Neural progenitor cell (in vitro differentiated cells): Measurements from ENCODE around the gene GIGYF2.

Experiments
- EZH2 ChIP-seq: fragments of 200-600 bp; sonication (generic); IDR thresholded peaks from 2 replicates; pipeline ENCODE4 v1.6.1; 2017; ENCODE audit warnings: antibody characterized with exemption, mild to moderate bottlenecking, moderate library complexity
- EZH2phosphoT487 ChIP-seq: fragments of 200-600 bp; sonication (generic); IDR thresholded peaks from 2 replicates; pipeline ENCODE4 v1.6.1; 2017; ENCODE audit warnings: antibody characterized with exemption
- TF ChIP-seq, protein P1 (sequence below): fragments of 200-600 bp; sonication (generic); IDR thresholded peaks from 2 replicates; pipeline ENCODE4 v1.5.1; 2017; ENCODE audit warnings: antibody characterized with exemption, mild to moderate bottlenecking

DNA sequence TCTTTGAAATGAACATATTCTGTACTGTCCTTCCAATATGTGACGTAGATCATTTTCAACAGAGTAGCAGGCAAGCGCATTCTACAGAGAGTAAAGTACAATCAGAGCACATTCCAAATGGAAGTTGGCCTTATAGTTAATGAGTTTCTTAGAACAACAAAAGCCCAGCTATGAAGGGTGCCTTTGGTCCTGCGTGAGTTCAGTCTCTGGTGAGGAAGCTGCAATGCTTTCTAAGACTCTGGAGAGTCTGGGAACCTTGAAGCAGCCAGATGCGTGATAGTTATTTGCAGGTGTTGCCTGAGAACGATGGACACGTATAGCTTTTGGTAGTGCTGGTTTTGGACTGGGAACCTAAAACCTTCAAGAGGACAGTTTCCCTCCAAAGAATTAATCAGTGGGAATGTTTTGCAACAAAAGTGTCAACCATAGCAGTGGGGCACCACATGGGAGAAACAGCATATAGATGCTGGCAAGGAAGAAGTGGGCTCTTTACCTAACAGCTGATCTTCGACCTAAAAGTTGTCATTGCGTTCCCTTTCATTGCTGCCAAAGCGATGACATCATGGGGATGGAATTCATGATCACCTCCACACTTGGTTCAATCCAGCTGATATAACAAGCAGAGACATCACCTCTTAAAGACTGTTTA lies 163.6 kb downstream of the GIGYF2 start:
- TF ChIP-seq EZH2 (no peak), EZH2phosphoT487 (no peak)
- TF ChIP-seq, protein P1, sequence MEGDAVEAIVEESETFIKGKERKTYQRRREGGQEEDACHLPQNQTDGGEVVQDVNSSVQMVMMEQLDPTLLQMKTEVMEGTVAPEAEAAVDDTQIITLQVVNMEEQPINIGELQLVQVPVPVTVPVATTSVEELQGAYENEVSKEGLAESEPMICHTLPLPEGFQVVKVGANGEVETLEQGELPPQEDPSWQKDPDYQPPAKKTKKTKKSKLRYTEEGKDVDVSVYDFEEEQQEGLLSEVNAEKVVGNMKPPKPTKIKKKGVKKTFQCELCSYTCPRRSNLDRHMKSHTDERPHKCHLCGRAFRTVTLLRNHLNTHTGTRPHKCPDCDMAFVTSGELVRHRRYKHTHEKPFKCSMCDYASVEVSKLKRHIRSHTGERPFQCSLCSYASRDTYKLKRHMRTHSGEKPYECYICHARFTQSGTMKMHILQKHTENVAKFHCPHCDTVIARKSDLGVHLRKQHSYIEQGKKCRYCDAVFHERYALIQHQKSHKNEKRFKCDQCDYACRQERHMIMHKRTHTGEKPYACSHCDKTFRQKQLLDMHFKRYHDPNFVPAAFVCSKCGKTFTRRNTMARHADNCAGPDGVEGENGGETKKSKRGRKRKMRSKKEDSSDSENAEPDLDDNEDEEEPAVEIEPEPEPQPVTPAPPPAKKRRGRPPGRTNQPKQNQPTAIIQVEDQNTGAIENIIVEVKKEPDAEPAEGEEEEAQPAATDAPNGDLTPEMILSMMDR, result no peak
